ENCODE results near the gene SIDT2. TPM values are rescaled to one million over a fixed set of nuclear protein-coding genes. Genes with fewer than 3 reads are reported as not detected.
A peak's percentile ranks its signal among the peaks of the same experiment; 100 is the strongest.

SIDT2 gene
- total and polyA plus RNA-seq, 8 donors = 29.2 to 112 (median 33.9) TPM

DNA sequence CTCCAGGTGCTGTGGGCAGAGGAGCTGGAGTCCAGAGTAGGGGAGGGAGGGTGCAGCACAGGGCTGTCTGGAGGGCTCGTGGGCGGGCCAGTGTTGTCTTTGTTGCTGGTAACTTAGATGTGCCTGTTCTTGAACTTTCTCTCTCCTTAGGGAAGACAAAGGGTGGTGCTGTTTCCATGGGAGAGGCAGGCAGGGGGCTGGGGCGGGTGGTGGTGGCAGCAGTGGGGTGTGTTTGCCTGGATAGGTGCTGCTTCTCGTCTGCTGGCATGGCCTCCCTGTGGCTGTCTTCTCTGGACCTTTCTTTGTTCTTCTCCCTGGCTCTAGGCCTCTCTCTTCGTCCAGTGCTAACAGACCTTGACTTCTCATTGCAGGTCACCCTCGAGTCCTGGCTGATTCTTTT is 8.5 kb downstream of the SIDT2 start:
- no peak for TF ChIP-seq CTCF (IDR thresholded peaks at IDR 0.05)
- Histone ChIP-seq H3K36me3 (peaks cover 0 to 67% of the 10 kb centered on the region in 2 donors), H3K27ac (no peak overlapping the region), H3K4me3 (no peak overlapping the region), H3K9me3 (no peaks in the 10 kb centered on the region), H3K4me1 (peaks cover 0 to 28% of the 10 kb centered on the region in 2 donors), H3K27me3 (no peaks in the 10 kb centered on the region)
- ATAC-seq = no peak
- intact Hi-C loops (cut with DNase I) = no loop called here
- peak in 1 of 4 donors; percentile 47 for DNase-seq

DNA sequence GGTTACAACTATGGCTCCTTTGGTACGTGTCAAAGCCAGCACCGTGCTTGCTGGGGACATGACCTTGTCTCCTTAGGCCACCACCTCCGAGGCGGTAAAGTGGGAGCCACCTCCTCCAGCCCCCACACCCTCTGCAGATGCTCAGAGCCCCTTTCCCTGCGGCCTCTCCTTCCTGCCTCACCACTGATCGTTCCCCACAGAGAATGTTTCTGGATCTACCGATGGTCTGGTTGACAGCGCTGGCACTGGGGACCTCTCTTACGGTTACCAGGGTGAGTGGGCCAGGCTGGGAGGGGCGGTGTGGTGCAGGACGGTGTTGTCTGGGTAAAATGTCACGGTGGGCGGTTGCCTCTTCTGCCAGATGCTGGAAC is 8.9 kb downstream of the SIDT2 start:
- Histone ChIP-seq H3K9me3 (no peaks in the 10 kb centered on the region), H3K4me1 (peaks cover 0 to 28% of the 10 kb centered on the region in 2 donors), H3K27ac (no peak overlapping the region), H3K27me3 (no peaks in the 10 kb centered on the region), H3K36me3 (peaks cover 0 to 67% of the 10 kb centered on the region in 2 donors), H3K4me3 (no peak overlapping the region)
- DNase-seq (peak in 1 of 4 donors; percentile 51), ATAC-seq (no peak)
- intact Hi-C loops (cut with DNase I) = no loop called here
- no peak for TF ChIP-seq CTCF (IDR thresholded peaks at IDR 0.05)

DNA sequence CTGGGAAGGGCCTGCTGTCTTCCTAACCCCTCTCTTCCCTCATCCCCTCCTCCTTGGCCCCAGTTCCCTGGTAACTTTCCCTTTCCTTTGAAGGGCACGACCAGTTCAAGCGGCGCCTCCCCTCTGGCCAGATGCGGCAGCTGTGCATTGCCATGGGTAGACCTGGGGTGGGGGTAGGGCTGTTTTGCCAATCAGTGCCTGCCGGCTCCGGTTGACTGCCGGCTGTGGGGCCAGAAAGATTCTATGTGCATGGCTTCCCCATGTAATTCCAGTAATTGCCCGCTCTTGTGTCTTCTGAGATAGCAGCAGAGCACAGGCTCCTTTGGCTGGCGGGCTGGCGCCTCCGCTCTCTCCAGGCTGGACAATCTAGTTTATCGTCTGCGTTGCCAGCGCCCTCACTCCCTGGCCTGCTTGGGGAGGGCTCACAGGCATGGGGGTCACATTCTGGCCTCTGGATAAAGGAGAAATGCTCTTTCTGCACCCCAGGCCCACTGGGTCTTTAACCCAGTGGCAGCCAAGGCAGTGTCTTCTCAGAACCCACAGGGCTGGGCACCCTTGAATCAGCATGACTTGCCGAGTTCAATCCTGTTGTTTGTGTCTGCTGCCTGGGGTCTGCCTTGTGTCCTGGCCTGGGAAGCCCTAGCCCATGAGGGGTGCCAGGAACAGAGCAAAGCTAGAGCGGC is 9.4 kb downstream of the SIDT2 start:
- Histone ChIP-seq H3K36me3 (peaks cover 0 to 67% of the 10 kb centered on the region in 2 donors), H3K27ac (peak overlapping the region; percentile 26 to 48), H3K9me3 (no peaks in the 10 kb centered on the region), H3K4me3 (no peak overlapping the region), H3K27me3 (no peaks in the 10 kb centered on the region), H3K4me1 (peaks cover 0 to 28% of the 10 kb centered on the region in 2 donors)
- intact Hi-C loops (cut with DNase I) = no loop called here
- TF ChIP-seq CTCF (IDR thresholded peaks at IDR 0.05) = no peak
- ATAC-seq (no peak), DNase-seq (peak in 2 of 4 donors; percentile 32 to 51)

GRCh38 chr11:117188620-117189081 is 10.1 kb downstream of the SIDT2 start:
- peak; percentile 11 for ATAC-seq
- H3K27ac ChIP-seq = peak overlapping the region; percentile 26 to 48

More at GRCh38 chr11:117188620-117189081, 10.1 kb downstream of the SIDT2 start:
- no peak for TF ChIP-seq CTCF (IDR thresholded peaks at IDR 0.05)
- peak in 1 of 4 donors; percentile 79 for DNase-seq
- Histone ChIP-seq H3K27me3 (no peaks in the 10 kb centered on the region), H3K36me3 (peaks cover 0 to 69% of the 10 kb centered on the region in 2 donors), H3K4me1 (peaks cover 0 to 28% of the 10 kb centered on the region in 2 donors), H3K4me3 (no peak overlapping the region), H3K9me3 (no peaks in the 10 kb centered on the region)
- intact Hi-C loops (cut with DNase I) = no loop called here
